Measurements from ENCODE around the gene HOXC5.
A peak's percentile ranks its signal among the peaks of the same experiment; 100 is the strongest.

Gene HOXC5

DNA sequence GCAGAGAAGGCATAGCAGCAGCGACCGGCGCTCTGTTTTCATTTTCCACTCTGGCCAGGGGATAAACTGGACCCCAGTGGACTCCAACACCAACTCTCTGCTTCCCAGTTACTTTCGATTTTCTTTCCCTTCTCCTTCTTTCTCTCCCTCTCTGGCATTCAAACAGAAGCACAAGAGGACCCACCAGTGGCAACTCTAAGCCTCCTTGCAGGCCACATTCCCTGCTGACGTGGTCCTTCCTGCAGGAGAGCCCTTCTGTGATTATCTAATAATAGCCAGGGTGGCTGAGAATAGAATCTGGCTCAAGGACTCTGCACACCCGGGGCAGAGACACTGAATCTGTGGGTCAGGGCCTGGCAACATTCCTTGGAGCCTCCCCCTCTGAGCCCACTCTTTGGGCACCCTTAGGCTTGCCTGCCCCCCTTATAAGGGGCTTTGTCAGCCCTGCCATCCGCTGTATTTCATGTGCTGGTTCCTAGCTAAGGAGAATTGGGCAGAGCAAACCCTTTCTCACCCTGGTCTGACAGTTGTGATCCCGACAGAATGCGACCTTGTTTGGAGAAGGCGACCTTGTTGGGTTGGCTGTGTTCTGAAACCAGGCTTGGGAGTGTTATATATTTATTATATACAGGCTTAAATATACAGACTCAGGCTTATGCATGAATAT, 12.8 kb upstream of the HOXC5 start:
- DNase-seq (ENCODE audit: low read depth) = peak; percentile 70

- DNase-seq (ENCODE audit: low read depth) = no peak
These were observed 12.1 kb upstream of the HOXC5 start for GRCh38 chr12:54020591-54021405.

GRCh38 chr12:54021432-54022013, 11.3 kb upstream of the HOXC5 start:
- peak; percentile 66 for DNase-seq (ENCODE audit: low read depth)

GRCh38 chr12:54022960-54023884, 9.6 kb upstream of the HOXC5 start:
- no peak for DNase-seq (ENCODE audit: low read depth)

GRCh38 chr12:54024127-54024526, 8.7 kb upstream of the HOXC5 start:
- no peak for DNase-seq (ENCODE audit: low read depth)

DNA sequence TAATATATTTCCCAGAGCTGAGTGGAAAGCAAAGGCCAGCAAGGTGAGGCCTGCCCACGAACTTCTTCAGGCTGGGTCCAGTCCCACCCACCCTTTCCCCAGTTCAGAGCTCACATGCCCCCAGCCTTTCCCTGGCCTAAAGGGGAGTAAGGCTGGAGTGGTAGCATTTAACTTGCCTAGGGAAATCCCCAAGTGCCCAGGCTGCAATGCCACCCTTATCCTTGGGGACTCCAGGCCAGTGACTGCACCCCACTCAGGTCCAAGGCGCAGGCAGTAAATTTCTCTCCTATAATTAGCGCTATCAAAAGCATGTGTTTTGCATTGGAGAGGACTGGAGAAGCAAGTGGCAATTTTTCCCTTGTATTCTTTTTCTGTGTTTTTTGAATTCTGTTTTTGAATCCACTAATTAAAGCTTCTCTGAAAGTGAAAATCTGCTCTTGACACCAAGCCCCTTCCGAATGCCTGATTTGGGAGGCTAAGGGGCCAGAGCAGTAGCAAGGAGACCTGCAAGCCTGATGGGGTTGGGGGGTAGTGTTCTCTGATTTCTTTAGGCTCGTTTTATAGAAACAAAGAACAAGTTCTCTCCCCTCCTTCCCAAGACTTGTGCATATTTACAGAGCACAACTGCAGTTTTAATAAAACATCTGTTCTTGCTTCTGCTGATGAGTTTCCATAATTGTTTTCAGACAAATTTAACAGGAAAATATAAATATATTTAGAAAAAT, 8.1 kb upstream of the HOXC5 start:
- DNase-seq (ENCODE audit: low read depth) = no peak

- peak; percentile 57 for DNase-seq (ENCODE audit: low read depth)
These were observed 7.1 kb upstream of the HOXC5 start for GRCh38 chr12:54025499-54026405.

GRCh38 chr12:54026640-54027441, 6.0 kb upstream of the HOXC5 start:
- no peak for DNase-seq (ENCODE audit: low read depth)

DNA sequence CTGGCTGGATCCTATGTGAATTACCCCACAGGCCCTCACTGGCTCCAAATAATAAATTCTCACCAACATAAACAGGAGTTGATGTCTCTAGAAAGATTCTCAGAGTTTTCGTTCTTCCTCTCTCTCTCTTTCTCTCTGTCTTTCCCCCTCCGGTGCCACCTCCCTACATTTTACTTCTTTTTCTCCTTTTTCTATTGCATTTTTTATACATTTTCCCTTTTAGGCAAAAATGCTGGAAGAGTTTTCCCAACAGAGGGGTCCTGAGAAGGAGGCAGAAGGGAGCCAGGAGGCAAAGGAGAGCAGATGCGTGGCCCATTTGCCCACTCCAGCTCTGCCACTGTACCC, 5.4 kb upstream of the HOXC5 start:
- no peak for DNase-seq (ENCODE audit: low read depth)

DNA sequence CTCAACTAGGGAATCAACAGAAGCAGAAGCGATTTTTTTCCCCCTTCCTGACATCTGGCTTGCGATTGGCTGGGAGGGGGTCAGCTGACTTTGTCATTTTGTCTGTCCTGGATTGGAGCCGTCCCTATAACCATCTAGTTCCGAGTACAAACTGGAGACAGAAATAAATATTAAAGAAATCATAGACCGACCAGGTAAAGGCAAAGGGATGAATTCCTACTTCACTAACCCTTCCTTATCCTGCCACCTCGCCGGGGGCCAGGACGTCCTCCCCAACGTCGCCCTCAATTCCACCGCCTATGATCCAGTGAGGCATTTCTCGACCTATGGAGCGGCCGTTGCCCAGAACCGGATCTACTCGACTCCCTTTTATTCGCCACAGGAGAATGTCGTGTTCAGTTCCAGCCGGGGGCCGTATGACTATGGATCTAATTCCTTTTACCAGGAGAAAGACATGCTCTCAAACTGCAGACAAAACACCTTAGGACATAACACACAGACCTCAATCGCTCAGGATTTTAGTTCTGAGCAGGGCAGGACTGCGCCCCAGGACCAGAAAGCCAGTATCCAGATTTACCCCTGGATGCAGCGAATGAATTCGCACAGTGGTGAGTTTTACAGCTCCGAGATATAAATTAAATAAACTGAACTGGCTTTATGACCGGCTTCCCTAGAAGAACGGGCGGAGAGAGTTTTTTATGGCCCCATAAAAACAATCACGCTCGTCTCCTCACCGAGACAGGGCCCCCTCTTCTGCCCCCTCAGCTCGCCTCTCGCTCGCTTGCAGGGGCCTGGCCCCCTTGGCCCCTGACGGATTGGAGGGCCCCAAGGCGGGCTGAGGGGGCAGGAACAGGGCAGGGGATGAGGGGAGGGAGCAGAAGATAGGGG, 4.3 kb upstream of the HOXC5 start, which contains the start of gene HOXC6:
HOXC6 (plus strand) TSS at position 127 of the 888 bp plus-strand sequence; CDS start at position 209, 82 bp downstream.
- DNase-seq (ENCODE audit: low read depth) = peak; percentile 85

- DNase-seq (ENCODE audit: low read depth) = no peak
These were observed 3.1 kb upstream of the HOXC5 start for GRCh38 chr12:54029529-54030441.

GRCh38 chr12:54030442-54030801, 2.4 kb upstream of the HOXC5 start:
- no peak for DNase-seq (ENCODE audit: low read depth)

DNA sequence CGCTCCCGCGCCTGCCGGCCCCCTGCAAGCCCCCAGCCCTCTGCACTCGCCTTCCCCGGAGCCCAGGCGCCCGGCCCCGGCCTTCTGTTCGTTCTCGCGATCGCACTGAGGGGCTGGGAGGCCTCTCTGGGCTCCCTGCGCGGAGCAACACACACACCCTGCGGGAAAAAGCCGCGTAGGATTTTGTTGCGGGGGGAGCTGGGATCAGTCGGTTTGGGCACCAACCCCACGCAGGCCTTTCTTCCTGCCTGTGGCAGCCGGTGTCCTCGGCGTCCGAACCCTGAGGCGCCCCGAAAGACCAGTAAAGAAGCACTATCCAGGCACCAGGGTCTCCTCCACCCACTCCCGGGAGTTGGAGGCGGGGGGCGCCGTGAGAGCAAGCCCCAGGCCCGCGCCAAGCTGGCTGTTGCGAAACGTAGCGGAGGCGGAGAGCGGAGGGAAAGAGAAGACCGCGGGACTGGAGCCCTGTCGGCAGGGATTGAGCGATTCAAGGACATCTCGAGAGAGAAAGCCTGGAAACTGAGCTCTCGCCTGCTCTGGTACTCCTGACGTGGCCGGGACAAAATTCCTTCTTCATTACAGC, 1.9 kb upstream of the HOXC5 start:
- peak; percentile 95 for DNase-seq (ENCODE audit: low read depth)

DNA sequence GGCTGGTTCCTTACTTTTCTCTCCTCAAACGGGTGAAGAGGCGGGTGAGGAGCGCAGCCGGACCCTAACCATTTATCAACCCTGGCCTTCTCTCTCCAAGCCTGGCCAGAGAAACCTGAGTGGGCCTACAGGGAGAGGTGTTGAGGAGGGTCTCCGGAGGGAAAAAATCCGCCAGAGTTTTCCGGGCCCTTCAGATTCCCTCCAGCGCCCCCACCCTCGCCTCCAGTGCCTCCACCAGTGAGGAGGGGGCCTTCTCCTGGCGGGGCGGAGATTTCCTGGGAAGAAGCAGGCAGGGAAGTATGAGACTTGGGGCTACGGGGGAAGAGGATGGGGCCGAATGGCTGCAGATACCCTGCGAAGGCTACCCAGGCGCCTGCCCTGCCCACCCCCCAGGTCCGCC, 1.4 kb upstream of the HOXC5 start:
- no peak for DNase-seq (ENCODE audit: low read depth)

DNA sequence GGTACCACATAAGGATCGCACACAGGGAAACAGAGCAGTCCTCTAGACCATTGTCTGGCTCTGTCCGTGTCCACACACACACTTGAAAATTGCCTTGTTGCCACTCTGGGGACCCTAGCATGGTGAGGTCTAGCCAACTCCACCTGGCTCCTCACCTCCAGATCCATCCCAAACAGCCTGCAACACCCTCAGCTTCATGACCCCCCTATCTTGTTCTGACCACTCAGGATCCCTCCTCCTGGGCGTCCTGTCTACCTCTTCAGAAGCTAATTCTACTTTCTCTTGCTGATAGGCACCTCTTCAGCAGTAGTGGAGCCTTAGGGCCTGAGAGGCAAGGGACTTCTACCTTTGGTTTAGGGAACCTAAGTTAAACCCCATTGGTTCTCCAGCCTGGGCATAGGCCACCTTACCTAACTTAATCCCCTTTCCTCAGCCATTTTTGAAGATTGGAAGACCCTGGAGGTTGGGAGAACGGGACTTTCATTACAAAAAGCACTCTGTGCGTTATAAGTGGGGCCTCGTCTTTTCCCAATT, 697 bp upstream of the HOXC5 start:
- no peak for DNase-seq (ENCODE audit: low read depth)

- DNase-seq (ENCODE audit: low read depth) = peak; percentile 61
These were observed 493 bp downstream of the HOXC5 start for GRCh38 chr12:54033106-54033979.
